HEK293 (cell line): Measurements from ENCODE around the gene KRTAP5-1.

Experiments used
- BCL6B ChIP-seq: fragments of 450-650 bp; formaldehyde crosslinking; IDR thresholded peaks from 2 replicates; pipeline ENCODE4 v1.5.1; 2017; ENCODE audit warnings: missing biosample characterization, missing genetic modification characterization
- EGR2 ChIP-seq: fragments of 450-650 bp; formaldehyde crosslinking; IDR thresholded peaks from 2 replicates; pipeline ENCODE4 v1.5.1; 2016; ENCODE audit warnings: low read depth, missing biosample characterization, missing genetic modification characterization
- GFI1B ChIP-seq: fragments of 450-650 bp; formaldehyde crosslinking; IDR thresholded peaks from 2 replicates; pipeline ENCODE4 v1.5.1; 2016; ENCODE audit warnings: missing biosample characterization, missing genetic modification characterization
- GLI4 ChIP-seq: fragments of 450-650 bp; formaldehyde crosslinking; IDR thresholded peaks from 2 replicates; pipeline ENCODE4 v1.5.1; 2016; ENCODE audit warnings: missing biosample characterization, missing genetic modification characterization
- HOXC10 ChIP-seq: sonication (generic); formaldehyde crosslinking; IDR thresholded peaks from 2 replicates; pipeline ENCODE4 v1.8.1; 2023; ENCODE audit warnings: mild to moderate bottlenecking, missing genetic modification reagents
- IKZF3 ChIP-seq: fragments of 450-650 bp; IDR thresholded peaks from 2 replicates; pipeline ENCODE4 v1.5.0; 2018; ENCODE audit warnings: missing biosample characterization, mild to moderate bottlenecking, missing genetic modification characterization, moderate library complexity
- KLF10 ChIP-seq: fragments of 450-650 bp; IDR thresholded peaks from 2 replicates; pipeline ENCODE4 v1.5.1; 2018; ENCODE audit warnings: missing biosample characterization, mild to moderate bottlenecking, missing genetic modification characterization
- MZF1 ChIP-seq: fragments of 450-650 bp; formaldehyde crosslinking; IDR thresholded peaks from 2 replicates; pipeline ENCODE4 v1.5.1; 2017; ENCODE audit warnings: missing biosample characterization, missing genetic modification characterization, borderline replicate concordance
- OSR2 ChIP-seq: fragments of 450-650 bp; formaldehyde crosslinking; IDR thresholded peaks from 2 replicates; pipeline ENCODE4 v1.5.1; 2016; ENCODE audit warnings: missing biosample characterization, missing genetic modification characterization
- OVOL3 ChIP-seq: fragments of 450-650 bp; formaldehyde crosslinking; IDR thresholded peaks from 2 replicates; pipeline ENCODE4 v1.5.1; 2016; ENCODE audit warnings: missing biosample characterization, missing genetic modification characterization
- SETDB1 ChIP-seq: IDR thresholded peaks from one replicate; pipeline ENCODE4 v1.6.1; 2017; ENCODE audit warnings: mild to moderate bottlenecking, low read length, moderate library complexity, mixed read lengths; ENCODE audit not compliant: insufficient read length
- WT1 ChIP-seq: fragments of 450-650 bp; formaldehyde crosslinking; IDR thresholded peaks from 2 replicates; pipeline ENCODE4 v1.5.1; 2016; ENCODE audit warnings: missing biosample characterization, missing genetic modification characterization
- ZBTB10 ChIP-seq: fragments of 450-650 bp; formaldehyde crosslinking; IDR thresholded peaks from 2 replicates; pipeline ENCODE4 v1.5.1; 2016; ENCODE audit warnings: missing biosample characterization, missing genetic modification characterization
- ZBTB21 ChIP-seq: fragments of 450-650 bp; formaldehyde crosslinking; IDR thresholded peaks from 2 replicates; pipeline ENCODE4 v1.5.1; 2017; ENCODE audit warnings: missing biosample characterization, missing genetic modification characterization
- ZFHX2 ChIP-seq: fragments of 450-650 bp; formaldehyde crosslinking; conservative IDR thresholded peaks from 2 replicates; pipeline ENCODE4 v1.5.1; 2016; ENCODE audit warnings: missing biosample characterization, missing genetic modification characterization
- ZNF10 ChIP-seq: fragments of 450-650 bp; formaldehyde crosslinking; IDR thresholded peaks from 2 replicates; pipeline ENCODE4 v1.5.1; 2017; ENCODE audit warnings: missing biosample characterization, missing genetic modification characterization
- ZNF175 ChIP-seq: fragments of 450-650 bp; formaldehyde crosslinking; IDR thresholded peaks from 2 replicates; pipeline ENCODE4 v1.5.1; 2016; ENCODE audit warnings: missing biosample characterization, missing genetic modification characterization
- ZNF18 ChIP-seq: fragments of 450-650 bp; formaldehyde crosslinking; IDR thresholded peaks from 2 replicates; pipeline ENCODE4 v1.5.1; 2016; ENCODE audit warnings: missing biosample characterization, missing genetic modification characterization
- ZNF221 ChIP-seq: fragments of 450-650 bp; formaldehyde crosslinking; IDR thresholded peaks from 2 replicates; pipeline ENCODE4 v1.5.1; 2017; ENCODE audit warnings: missing biosample characterization, missing genetic modification characterization, borderline replicate concordance
- ZNF248 ChIP-seq: fragments of 450-650 bp; formaldehyde crosslinking; IDR thresholded peaks from 2 replicates; pipeline ENCODE4 v1.5.1; 2017; ENCODE audit warnings: missing biosample characterization, missing genetic modification characterization
- ZNF404 ChIP-seq: fragments of 450-650 bp; formaldehyde crosslinking; IDR thresholded peaks from 2 replicates; pipeline ENCODE4 v1.5.1; 2017; ENCODE audit warnings: missing biosample characterization, missing genetic modification characterization
- ZNF433 ChIP-seq: fragments of 450-650 bp; formaldehyde crosslinking; IDR thresholded peaks from 2 replicates; pipeline ENCODE4 v1.5.1; 2016; ENCODE audit warnings: missing biosample characterization, missing genetic modification characterization, low read depth
- ZNF488 ChIP-seq: fragments of 450-650 bp; formaldehyde crosslinking; IDR thresholded peaks from 2 replicates; pipeline ENCODE4 v1.5.1; 2016; ENCODE audit warnings: missing biosample characterization, missing genetic modification characterization
- ZNF530 ChIP-seq: fragments of 450-650 bp; formaldehyde crosslinking; IDR thresholded peaks from 2 replicates; pipeline ENCODE4 v1.5.1; 2016; ENCODE audit warnings: low read depth, missing biosample characterization, missing genetic modification characterization
- ZNF544 ChIP-seq: fragments of 450-650 bp; formaldehyde crosslinking; IDR thresholded peaks from 2 replicates; pipeline ENCODE4 v1.5.0; 2017; ENCODE audit warnings: missing biosample characterization, missing genetic modification characterization
- ZNF600 ChIP-seq: fragments of 450-650 bp; formaldehyde crosslinking; IDR thresholded peaks from 2 replicates; pipeline ENCODE4 v1.5.1; 2016; ENCODE audit warnings: missing biosample characterization, missing genetic modification characterization
- ZNF610 ChIP-seq: fragments of 450-650 bp; formaldehyde crosslinking; IDR thresholded peaks from 2 replicates; pipeline ENCODE4 v1.5.1; 2016; ENCODE audit warnings: missing biosample characterization, missing genetic modification characterization, borderline replicate concordance
- ZNF623 ChIP-seq: fragments of 450-650 bp; formaldehyde crosslinking; IDR thresholded peaks from 2 replicates; pipeline ENCODE4 v1.5.1; 2016; ENCODE audit warnings: missing biosample characterization, missing genetic modification characterization
- ZNF658 ChIP-seq: fragments of 450-650 bp; formaldehyde crosslinking; IDR thresholded peaks from 2 replicates; pipeline ENCODE4; 2016; ENCODE audit warnings: missing biosample characterization, missing genetic modification characterization
- ZNF664 ChIP-seq: fragments of 450-650 bp; formaldehyde crosslinking; IDR thresholded peaks from 2 replicates; pipeline ENCODE4 v1.5.1; 2016; ENCODE audit warnings: missing biosample characterization, missing genetic modification characterization
- ZNF704 ChIP-seq: fragments of 450-650 bp; formaldehyde crosslinking; IDR thresholded peaks from 2 replicates; pipeline ENCODE4 v1.5.1; 2016; ENCODE audit warnings: missing biosample characterization, missing genetic modification characterization
- ZSCAN18 ChIP-seq: fragments of 450-650 bp; formaldehyde crosslinking; IDR thresholded peaks from 2 replicates; pipeline ENCODE4 v1.5.1; 2016; ENCODE audit warnings: missing biosample characterization, missing genetic modification characterization
- ZXDB ChIP-seq: fragments of 450-650 bp; formaldehyde crosslinking; IDR thresholded peaks from 2 replicates; pipeline ENCODE4 v1.5.1; 2016; ENCODE audit warnings: missing biosample characterization, missing genetic modification characterization

The KRTAP5-1 gene

GRCh38 chr11:1570896-1571759, 14.0 kb downstream of the KRTAP5-1 start (continued):
- no peak; the same call in 1 of the 2 replicates for TF ChIP-seq ZBTB10 (tag by site-specific recombination)
- TF ChIP-seq ZNF404 = no peak
- TF ChIP-seq ZBTB21 (tag by site-specific recombination) = no peak
- TF ChIP-seq WT1 = no peak
- TF ChIP-seq KLF10 (tag by site-specific recombination) = no peak
- no peak for TF ChIP-seq ZXDB (tag by site-specific recombination)
- TF ChIP-seq HOXC10 (CRISPR knock-in tag) = no peak
- TF ChIP-seq ZNF600 (tag by site-specific recombination) = 0 out of 2 replicates have a peak, but pooled peaks have one; percentile 41
- no peak for TF ChIP-seq ZNF175
- TF ChIP-seq ZSCAN18 (tag by site-specific recombination) = no peak
- peak; percentile 37 for TF ChIP-seq ZFHX2 (tag by site-specific recombination)
- TF ChIP-seq BCL6B (tag by site-specific recombination) = no peak
- no peak for TF ChIP-seq ZNF221 (tag by site-specific recombination)
- no peak for TF ChIP-seq ZNF544
- no peak for TF ChIP-seq ZNF248 (tag by site-specific recombination)
- no peak for TF ChIP-seq MZF1 (tag by site-specific recombination)
- no peak for TF ChIP-seq ZNF623
- TF ChIP-seq IKZF3 (tag by site-specific recombination) = no peak
- TF ChIP-seq EGR2 (tag by site-specific recombination) = peak; percentile 5; the same call in 1 of the 2 replicates
- no peak for TF ChIP-seq OVOL3 (tag by site-specific recombination)
- TF ChIP-seq GFI1B (tag by site-specific recombination) = no peak
- 0 out of 2 replicates have a peak, but pooled peaks have one; percentile 38 for TF ChIP-seq ZNF10
- no peak for TF ChIP-seq ZNF488 (tag by site-specific recombination)
- TF ChIP-seq SETDB1 = no peak
- TF ChIP-seq OSR2 (tag by site-specific recombination) = no peak
- no peak for TF ChIP-seq ZNF530 (tag by site-specific recombination)
- TF ChIP-seq ZNF18 (tag by site-specific recombination) = no peak
- TF ChIP-seq ZNF433 (tag by site-specific recombination) = no peak
- TF ChIP-seq ZNF704 = no peak
- no peak for TF ChIP-seq GLI4 (tag by site-specific recombination)
- no peak for TF ChIP-seq ZNF664 (tag by site-specific recombination)
- no peak for TF ChIP-seq ZNF610 (tag by site-specific recombination)
- TF ChIP-seq ZNF658 (tag by site-specific recombination) = no peak
